HEK293 (cell line): Measurements from ENCODE around the gene SERGEF.

Source experiments
- CTCF ChIA-PET: fragments of 350-600 bp; formaldehyde crosslinking; extraction: SDS; loops from one replicate; lab custom pipeline; 2021; ENCODE audit warnings: antibody characterized with exemption; lab: Yijun Ruan, JAX
- POLR2A ChIA-PET: fragments of 300-600 bp; formaldehyde crosslinking; extraction: SDS; loops from one replicate; lab custom pipeline; 2020; ENCODE audit warnings: antibody characterized with exemption, inconsistent platforms; lab: Yijun Ruan, JAX
- H3K27ac ChIP-seq: fragments of 200-500 bp; sonication (Bioruptor generic); 2 replicates; pipeline ENCODE4 v1.5.1; 2014; ENCODE audit warnings: low read depth, low read length, control low read depth, inconsistent platforms; ENCODE audit errors: extremely low read depth
- H3K36me3 ChIP-seq, 2 experiments: fragments of 200-500 bp in 1 of 2; sonication (Bioruptor generic) in 1 of 2; 1 replicate in 1 of 2; 2 replicates in 1 of 2; pipeline ENCODE4 v1.5.1; 2014 to 2017; ENCODE audit warnings: inconsistent platforms in 2 of 2, low read length in 2 of 2; ENCODE audit not compliant: control insufficient read depth in 2 of 2, insufficient read depth in 1 of 2
- H3K4me1 ChIP-seq: fragments of 200-500 bp; sonication (Bioruptor generic); 2 replicates; pipeline ENCODE4 v1.5.1; 2014; ENCODE audit warnings: mild to moderate bottlenecking, low read length, inconsistent platforms; ENCODE audit not compliant: control insufficient read depth, insufficient read depth
- H3K4me3 ChIP-seq: 2 replicates; pipeline ENCODE4 v1.5.1; 2011; ENCODE audit warnings: low read depth, mild to moderate bottlenecking, control low read depth, low read length, moderate library complexity
- H3K9me3 ChIP-seq: fragments of 200-500 bp; sonication (Bioruptor generic); 2 replicates; pipeline ENCODE4 v1.5.1; 2014; ENCODE audit warnings: low read depth, low read length, inconsistent platforms; ENCODE audit not compliant: control insufficient read depth, insufficient read depth
- GFI1B ChIP-seq: fragments of 450-650 bp; formaldehyde crosslinking; IDR thresholded peaks from 2 replicates; pipeline ENCODE4 v1.5.1; 2016; ENCODE audit warnings: missing biosample characterization, missing genetic modification characterization
- GLI2 ChIP-seq: fragments of 450-650 bp; formaldehyde crosslinking; IDR thresholded peaks from 2 replicates; pipeline ENCODE4; 2017; ENCODE audit warnings: missing biosample characterization, missing genetic modification characterization, low read depth, borderline replicate concordance
- HOXD13 ChIP-seq: sonication (generic); formaldehyde crosslinking; IDR thresholded peaks from 2 replicates; pipeline ENCODE4 v1.8.0; 2022; ENCODE audit warnings: missing genetic modification reagents, borderline replicate concordance
- IKZF3 ChIP-seq: fragments of 450-650 bp; IDR thresholded peaks from 2 replicates; pipeline ENCODE4 v1.5.0; 2018; ENCODE audit warnings: missing biosample characterization, mild to moderate bottlenecking, missing genetic modification characterization, moderate library complexity
- KLF9 ChIP-seq: fragments of 450-650 bp; formaldehyde crosslinking; IDR thresholded peaks from 2 replicates; pipeline ENCODE4 v1.5.1; 2016; ENCODE audit warnings: missing biosample characterization, missing genetic modification characterization, low read depth
- RBAK ChIP-seq: fragments of 450-650 bp; formaldehyde crosslinking; IDR thresholded peaks from 2 replicates; pipeline ENCODE4 v1.5.1; 2016; ENCODE audit warnings: missing biosample characterization, missing genetic modification characterization
- SALL2 ChIP-seq: fragments of 450-650 bp; formaldehyde crosslinking; IDR thresholded peaks from 2 replicates; pipeline ENCODE4 v1.5.0; 2017; ENCODE audit warnings: missing biosample characterization, mild to moderate bottlenecking, missing genetic modification characterization, borderline replicate concordance
- SCRT1 ChIP-seq: fragments of 450-650 bp; formaldehyde crosslinking; IDR thresholded peaks from 2 replicates; pipeline ENCODE4 v1.5.1; 2016; ENCODE audit warnings: missing biosample characterization, missing genetic modification characterization, borderline replicate concordance
- ZBTB11 ChIP-seq: fragments of 450-650 bp; formaldehyde crosslinking; conservative IDR thresholded peaks from 2 replicates; pipeline ENCODE4 v1.5.1; 2016; ENCODE audit warnings: low read depth, missing biosample characterization, missing genetic modification characterization
- ZNF133 ChIP-seq: fragments of 450-650 bp; formaldehyde crosslinking; IDR thresholded peaks from 2 replicates; pipeline ENCODE4 v1.5.1; 2016; ENCODE audit warnings: missing biosample characterization, missing genetic modification characterization
- ZNF140 ChIP-seq: fragments of 450-650 bp; formaldehyde crosslinking; IDR thresholded peaks from 2 replicates; pipeline ENCODE4 v1.5.1; 2016; ENCODE audit warnings: missing biosample characterization, missing genetic modification characterization
- ZNF18 ChIP-seq: fragments of 450-650 bp; formaldehyde crosslinking; IDR thresholded peaks from 2 replicates; pipeline ENCODE4 v1.5.1; 2016; ENCODE audit warnings: missing biosample characterization, missing genetic modification characterization
- ZNF184 ChIP-seq: fragments of 450-650 bp; IDR thresholded peaks from 2 replicates; pipeline ENCODE4 v1.5.1; 2018; ENCODE audit warnings: missing biosample characterization, mild to moderate bottlenecking, missing genetic modification characterization
- ZNF239 ChIP-seq: fragments of 450-650 bp; formaldehyde crosslinking; IDR thresholded peaks from 2 replicates; pipeline ENCODE4 v1.5.1; 2016; ENCODE audit warnings: missing biosample characterization, missing genetic modification characterization
- ZNF24 ChIP-seq: fragments of 450-650 bp; formaldehyde crosslinking; IDR thresholded peaks from 2 replicates; pipeline ENCODE4 v1.5.1; 2016; ENCODE audit warnings: missing biosample characterization, missing genetic modification characterization
- ZNF366 ChIP-seq: fragments of 450-650 bp; formaldehyde crosslinking; conservative IDR thresholded peaks from 2 replicates; pipeline ENCODE4 v1.5.1; 2016; ENCODE audit warnings: missing biosample characterization, missing genetic modification characterization
- ZNF404 ChIP-seq: fragments of 450-650 bp; formaldehyde crosslinking; IDR thresholded peaks from 2 replicates; pipeline ENCODE4 v1.5.1; 2017; ENCODE audit warnings: missing biosample characterization, missing genetic modification characterization
- ZNF558 ChIP-seq: fragments of 450-650 bp; formaldehyde crosslinking; IDR thresholded peaks from 2 replicates; pipeline ENCODE4 v1.5.1; 2016; ENCODE audit warnings: missing biosample characterization, missing genetic modification characterization
- ZNF580 ChIP-seq: fragments of 450-650 bp; formaldehyde crosslinking; IDR thresholded peaks from 2 replicates; pipeline ENCODE4 v1.5.1; 2016; ENCODE audit warnings: missing biosample characterization, missing genetic modification characterization
- ZNF600 ChIP-seq: fragments of 450-650 bp; formaldehyde crosslinking; IDR thresholded peaks from 2 replicates; pipeline ENCODE4 v1.5.1; 2016; ENCODE audit warnings: missing biosample characterization, missing genetic modification characterization
- ZNF623 ChIP-seq: fragments of 450-650 bp; formaldehyde crosslinking; IDR thresholded peaks from 2 replicates; pipeline ENCODE4 v1.5.1; 2016; ENCODE audit warnings: missing biosample characterization, missing genetic modification characterization
- ZNF629 ChIP-seq: fragments of 450-650 bp; formaldehyde crosslinking; IDR thresholded peaks from 2 replicates; pipeline ENCODE4 v1.5.1; 2017; ENCODE audit warnings: missing biosample characterization, missing genetic modification characterization
- ZSCAN16 ChIP-seq: fragments of 450-650 bp; formaldehyde crosslinking; IDR thresholded peaks from 2 replicates; pipeline ENCODE4 v1.5.1; 2016; ENCODE audit warnings: missing biosample characterization, missing genetic modification characterization
- TF ChIP-seq, protein P1 (sequence below): fragments of 450-650 bp; formaldehyde crosslinking; IDR thresholded peaks from 2 replicates; pipeline ENCODE4 v1.5.1; 2016; ENCODE audit warnings: missing biosample characterization, missing genetic modification characterization, low read depth
- TF ChIP-seq, protein P2 (sequence below): fragments of 450-650 bp; formaldehyde crosslinking; IDR thresholded peaks from 2 replicates; pipeline ENCODE4 v1.5.1; 2016; ENCODE audit warnings: missing biosample characterization, missing genetic modification characterization

The SERGEF gene

GRCh38 chr11:17922416-17922788 is 90.4 kb downstream of the SERGEF start (continued):
- TF ChIP-seq KLF9 (no peak), ZNF18 (no peak), ZSCAN16 (tag by site-specific recombination) (no peak), ZNF404 (no peak), HOXD13 (CRISPR knock-in tag) (no peak), IKZF3 (tag by site-specific recombination) (no peak), ZNF133 (tag by site-specific recombination) (no peak)

- Histone ChIP-seq H3K27ac (no peak overlapping the region), H3K9me3 (no peaks in the 10 kb centered on the region), H3K4me1 (no peaks in the 10 kb centered on the region), H3K4me3 (no peak overlapping the region), H3K36me3 (peaks cover 0 to 32% of the 10 kb centered on the region in 2 experiments; a peak in 1 of 3 replicates)
- TF ChIP-seq ZNF366 (tag by site-specific recombination) (no peak), ZNF239 (tag by site-specific recombination) (no peak), SALL2 (no peak), RBAK (no peak)
- TF ChIP-seq, protein P1, sequence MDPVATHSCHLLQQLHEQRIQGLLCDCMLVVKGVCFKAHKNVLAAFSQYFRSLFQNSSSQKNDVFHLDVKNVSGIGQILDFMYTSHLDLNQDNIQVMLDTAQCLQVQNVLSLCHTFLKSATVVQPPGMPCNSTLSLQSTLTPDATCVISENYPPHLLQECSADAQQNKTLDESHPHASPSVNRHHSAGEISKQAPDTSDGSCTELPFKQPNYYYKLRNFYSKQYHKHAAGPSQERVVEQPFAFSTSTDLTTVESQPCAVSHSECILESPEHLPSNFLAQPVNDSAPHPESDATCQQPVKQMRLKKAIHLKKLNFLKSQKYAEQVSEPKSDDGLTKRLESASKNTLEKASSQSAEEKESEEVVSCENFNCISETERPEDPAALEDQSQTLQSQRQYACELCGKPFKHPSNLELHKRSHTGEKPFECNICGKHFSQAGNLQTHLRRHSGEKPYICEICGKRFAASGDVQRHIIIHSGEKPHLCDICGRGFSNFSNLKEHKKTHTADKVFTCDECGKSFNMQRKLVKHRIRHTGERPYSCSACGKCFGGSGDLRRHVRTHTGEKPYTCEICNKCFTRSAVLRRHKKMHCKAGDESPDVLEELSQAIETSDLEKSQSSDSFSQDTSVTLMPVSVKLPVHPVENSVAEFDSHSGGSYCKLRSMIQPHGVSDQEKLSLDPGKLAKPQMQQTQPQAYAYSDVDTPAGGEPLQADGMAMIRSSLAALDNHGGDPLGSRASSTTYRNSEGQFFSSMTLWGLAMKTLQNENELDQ (tag by site-specific recombination): no peak
- CTCF ChIA-PET: interaction anchor here (1.0 kb wide), 1 partner anchor 10 kb away, joined by 3 read pairs; no protein-coding TSS in a partner anchor
- POLR2A ChIA-PET: no interaction called here
Observed at GRCh38 chr11:17921659-17922415, 91.0 kb downstream of the SERGEF start.

- Histone ChIP-seq H3K4me1 (no peaks in the 10 kb centered on the region), H3K4me3 (no peak overlapping the region), H3K27ac (no peak overlapping the region), H3K36me3 (peaks cover 0 to 14% of the 10 kb centered on the region in 2 experiments; a peak in 1 of 3 replicates), H3K9me3 (no peaks in the 10 kb centered on the region)
- CTCF ChIA-PET: interaction anchor here (0.7 to 0.8 kb wide), 3 partner anchors 13 to 536 kb away, joined by 3 to 4 read pairs (median 3); no protein-coding TSS in a partner anchor
- POLR2A ChIA-PET: no interaction called here
- no peak for TF ChIP-seq ZNF184
- TF ChIP-seq ZNF629: no peak
- TF ChIP-seq ZNF239 (tag by site-specific recombination): no peak
- TF ChIP-seq ZNF623: no peak
- no peak for TF ChIP-seq ZBTB11 (tag by site-specific recombination)
- no peak for TF ChIP-seq GFI1B (tag by site-specific recombination)
- TF ChIP-seq ZNF600 (tag by site-specific recombination): no peak
- TF ChIP-seq SCRT1 (tag by site-specific recombination): no peak
- TF ChIP-seq, protein P2, sequence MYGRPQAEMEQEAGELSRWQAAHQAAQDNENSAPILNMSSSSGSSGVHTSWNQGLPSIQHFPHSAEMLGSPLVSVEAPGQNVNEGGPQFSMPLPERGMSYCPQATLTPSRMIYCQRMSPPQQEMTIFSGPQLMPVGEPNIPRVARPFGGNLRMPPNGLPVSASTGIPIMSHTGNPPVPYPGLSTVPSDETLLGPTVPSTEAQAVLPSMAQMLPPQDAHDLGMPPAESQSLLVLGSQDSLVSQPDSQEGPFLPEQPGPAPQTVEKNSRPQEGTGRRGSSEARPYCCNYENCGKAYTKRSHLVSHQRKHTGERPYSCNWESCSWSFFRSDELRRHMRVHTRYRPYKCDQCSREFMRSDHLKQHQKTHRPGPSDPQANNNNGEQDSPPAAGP (tag by site-specific recombination): no peak
- no peak for TF ChIP-seq ZNF558 (tag by site-specific recombination)
- TF ChIP-seq ZNF140 (tag by site-specific recombination): no peak
- TF ChIP-seq ZNF580 (tag by site-specific recombination): no peak
- TF ChIP-seq GLI2 (tag by site-specific recombination): no peak
- no peak for TF ChIP-seq ZNF24 (tag by site-specific recombination)
Observed at GRCh38 chr11:17918049-17918605, 94.7 kb downstream of the SERGEF start.
